GM12873 (cell line): ENCODE results near the gene BLOC1S4.

ENCODE experiments used
- CTCF ChIP-seq: IDR thresholded peaks from 2 replicates; pipeline ENCODE4 v1.5.1; 2012; ENCODE audit warnings: low read depth, mild to moderate bottlenecking, moderate library complexity, low read length, control low read depth; ENCODE audit not compliant: insufficient read depth; ENCODE audit errors: missing control alignments

BLOC1S4 gene

DNA sequence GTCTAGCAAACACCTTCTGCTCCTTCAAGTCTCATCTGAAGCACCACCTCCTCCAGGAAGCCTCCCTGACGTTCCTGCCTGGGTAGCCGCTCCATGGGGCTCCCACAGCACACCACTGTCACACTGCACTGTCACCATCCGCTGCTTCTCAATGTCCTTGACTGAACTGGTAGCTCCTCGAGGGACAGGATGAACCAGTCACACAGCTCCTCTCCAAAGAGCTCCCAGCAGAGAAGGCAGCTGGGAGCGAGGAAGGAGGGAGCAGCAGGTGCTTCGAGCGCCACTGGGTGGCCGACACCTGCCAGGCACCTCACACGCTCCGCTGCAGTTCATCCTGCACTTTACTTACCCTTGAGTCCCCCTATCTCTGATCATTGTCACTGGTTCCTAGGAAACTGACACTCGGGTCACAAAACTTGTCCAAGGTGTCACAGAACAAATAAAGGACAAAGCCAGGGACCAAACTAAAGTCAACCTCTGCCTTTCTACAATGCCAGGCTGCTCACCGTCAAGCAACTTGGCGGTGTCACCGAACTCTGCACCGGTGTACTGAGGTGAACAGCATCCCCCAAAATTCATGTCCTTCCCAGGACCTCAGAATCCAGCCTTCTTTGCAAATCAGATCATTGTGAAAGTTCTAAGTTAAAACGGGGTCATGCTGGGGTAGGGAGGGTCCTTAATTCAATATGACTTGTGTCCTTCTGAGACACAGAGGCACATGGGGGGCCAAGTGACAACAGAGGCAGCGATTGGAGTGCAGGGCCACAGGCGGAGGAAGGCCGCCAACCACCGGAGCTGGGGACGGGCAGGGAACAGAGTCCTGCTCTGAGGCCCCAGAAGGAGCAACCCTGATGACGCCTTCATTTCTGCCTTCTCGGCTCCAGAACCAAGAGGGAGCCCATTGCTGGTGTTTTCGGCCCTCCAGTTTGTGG, 27.8 kb upstream of the BLOC1S4 start:
- no peak for TF ChIP-seq CTCF

GRCh38 chr4:6688879-6689505, 27.0 kb upstream of the BLOC1S4 start:
- no peak for TF ChIP-seq CTCF

DNA sequence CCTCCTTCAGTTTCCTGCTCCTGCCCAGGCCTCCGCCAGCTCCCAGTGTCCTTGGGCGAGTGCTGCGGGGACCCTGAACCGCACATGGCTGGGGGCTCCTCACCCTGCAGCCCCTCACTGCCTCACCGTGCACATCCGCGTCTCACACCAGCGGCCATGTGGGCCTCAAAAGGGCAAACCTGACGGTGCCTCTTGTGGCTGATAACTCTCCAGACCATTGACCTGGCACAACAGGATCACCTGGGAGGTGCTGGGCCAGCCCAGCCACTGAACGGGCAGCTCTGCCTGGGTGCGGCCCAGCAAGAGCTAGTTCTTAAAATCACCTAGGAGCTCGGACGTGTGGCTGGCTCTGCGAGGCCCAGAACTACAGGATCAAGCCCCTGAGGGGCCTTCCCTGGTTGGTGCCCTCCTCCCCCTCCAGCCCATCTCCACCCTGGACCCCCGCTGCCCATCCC, 26.4 kb upstream of the BLOC1S4 start:
- TF ChIP-seq CTCF, result no peak

DNA sequence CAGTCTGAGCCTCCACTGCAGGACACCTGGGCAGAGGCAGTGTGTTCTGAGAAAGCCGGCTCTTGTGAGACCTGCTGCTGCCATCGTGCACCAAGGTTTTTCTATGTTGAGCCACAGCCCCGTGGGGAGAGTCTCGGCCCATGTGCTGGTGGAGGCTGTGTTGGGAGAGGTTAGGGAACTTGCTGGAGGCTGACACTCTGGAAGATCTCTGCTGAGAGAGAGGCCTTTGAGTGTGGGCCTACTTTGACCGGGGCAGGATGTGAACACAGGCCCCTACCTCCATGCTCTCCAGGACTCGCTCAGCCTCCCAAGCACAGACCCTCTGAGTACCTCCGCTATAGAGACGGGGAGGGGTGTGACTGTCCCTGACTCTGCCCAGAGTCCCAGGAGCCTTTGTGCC, 23.6 kb upstream of the BLOC1S4 start:
- TF ChIP-seq CTCF, result no peak

- TF ChIP-seq CTCF, result no peak
Observed at GRCh38 chr4:6692806-6693205, 23.2 kb upstream of the BLOC1S4 start.

DNA sequence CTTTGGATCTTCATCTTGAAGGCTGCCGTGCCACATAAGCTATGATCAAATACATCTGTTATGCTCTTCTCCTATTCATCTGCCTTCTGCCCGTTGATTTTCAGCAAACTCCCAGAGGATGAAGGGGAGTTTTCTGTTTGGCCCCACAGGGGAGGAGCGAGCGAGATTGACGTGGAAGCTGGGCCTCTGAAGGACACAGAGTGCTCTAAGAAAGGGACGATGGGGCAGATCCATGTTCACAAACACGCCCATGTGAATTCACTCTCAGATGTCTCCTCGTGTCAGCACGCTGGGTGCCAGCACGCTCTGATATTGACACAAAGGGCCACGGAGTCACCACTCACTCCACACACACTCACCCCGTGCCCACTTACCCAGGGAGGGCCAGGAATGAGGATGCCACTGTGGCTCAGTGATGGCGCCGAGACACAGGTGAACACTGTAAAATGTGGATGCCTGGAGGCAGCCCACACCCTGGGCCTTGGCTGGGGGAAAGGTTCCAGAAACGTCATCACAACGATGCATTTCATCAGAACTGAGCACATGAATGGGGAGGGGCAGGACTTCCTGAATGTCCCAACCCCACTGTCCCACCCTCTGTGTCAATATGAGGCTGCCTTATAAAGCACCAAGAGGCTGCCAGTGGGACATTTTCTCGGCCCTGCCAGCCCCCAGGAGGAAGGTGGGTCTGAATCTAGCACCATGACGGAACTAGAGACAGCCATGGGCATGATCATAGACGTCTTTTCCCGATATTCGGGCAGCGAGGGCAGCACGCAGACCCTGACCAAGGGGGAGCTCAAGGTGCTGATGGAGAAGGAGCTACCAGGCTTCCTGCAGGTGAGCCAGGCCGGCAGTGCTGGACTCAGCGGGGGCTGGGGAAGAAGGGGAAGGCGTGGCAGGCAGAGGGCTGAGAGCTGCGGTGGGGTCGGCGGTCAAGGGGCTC, 22.5 kb upstream of the BLOC1S4 start, which contains the start of gene S100P:
Gene S100P (plus strand): TSS at position 648 of the 946 bp plus-strand sequence. CDS start 55 bp downstream, at position 703.
- TF ChIP-seq CTCF, result no peak
